H1 (cell line): Measurements from ENCODE around the gene TCF4. TPM values are rescaled to one million over a fixed set of nuclear protein-coding genes. Genes with fewer than 3 reads are reported as not detected.

Experiments
- CTCF ChIA-PET: fragments of 300-600 bp; sonication (Branson Sonifier 250); formaldehyde crosslinking; loops from one replicate; lab custom pipeline; 2021; ENCODE audit not compliant: partially characterized antibody; lab: Charles Lee
- POLR2A ChIA-PET: fragments of 300-600 bp; sonication (Branson Sonifier 250); formaldehyde crosslinking; loops from one replicate; lab custom pipeline; 2021; ENCODE audit warnings: inconsistent platforms; ENCODE audit not compliant: partially characterized antibody; lab: Charles Lee
- DNase-seq, 2 experiments: peaks; one replicate each; pipeline versions ENCODE4 v3.0.0 to v3.0.0-alpha.2; 2010 to 2022; ENCODE audit warnings: low spot score in 2 of 2, low read depth in 1 of 2, mixed read lengths in 1 of 2
- FAIRE-seq: peaks from 2 replicates; lab custom pipeline; 2011; peaks lifted over from hg19 to GRCh38; lab: Jason Lieb, UNC
- H2AFZ ChIP-seq: 2 replicates; pipeline ENCODE4 v1.8.1; 2012; ENCODE audit warnings: low read length, inconsistent platforms
- H2AK5ac ChIP-seq: 2 replicates; pipeline ENCODE4 v1.6.1; 2013; ENCODE audit warnings: low read depth, low read length
- H2BK120ac ChIP-seq: replicated peaks from 2 replicates; pipeline ENCODE3; 2013; ENCODE audit warnings: low read depth, low read length, inconsistent platforms
- H2BK12ac ChIP-seq: 2 replicates; pipeline ENCODE4 v1.6.1; 2013; ENCODE audit warnings: low read depth, low read length
- H2BK15ac ChIP-seq: 2 replicates; pipeline ENCODE4 v1.6.1; 2013; ENCODE audit warnings: low read length
- H2BK20ac ChIP-seq: 2 replicates; pipeline ENCODE4 v1.6.1; 2013; ENCODE audit warnings: low read length
- H2BK5ac ChIP-seq: 2 replicates; pipeline ENCODE4 v1.6.1; 2013; ENCODE audit warnings: low read depth, low read length
- H3K14ac ChIP-seq: 2 replicates; pipeline ENCODE4 v1.6.1; 2013; ENCODE audit warnings: inconsistent platforms; ENCODE audit not compliant: insufficient read length
- H3K18ac ChIP-seq: 2 replicates; pipeline ENCODE4 v1.6.1; 2013; ENCODE audit warnings: low read length; ENCODE audit errors: extremely low read depth
- H3K23ac ChIP-seq: 2 replicates; pipeline ENCODE4 v1.6.1; 2013; ENCODE audit warnings: inconsistent platforms; ENCODE audit not compliant: insufficient read length
- H3K23me2 ChIP-seq: 2 replicates; pipeline ENCODE4 v1.6.1; 2013; ENCODE audit warnings: low read depth, low read length
- H3K27ac ChIP-seq: 2 replicates; pipeline ENCODE4 v1.6.1; 2011; ENCODE audit warnings: low read depth, low read length, inconsistent platforms
- H3K27me3 ChIP-seq, 4 experiments: replicated peaks in 1 of 4; 1 replicate in 1 of 4; 2 replicates in 3 of 4; pipeline versions ENCODE4 v1.6.1 to v1.8.1; 2011 to 2013; ENCODE audit warnings: low read length in 3 of 4, mild to moderate bottlenecking in 3 of 4, inconsistent platforms in 2 of 4, mixed read lengths in 2 of 4, moderate library complexity in 1 of 4; ENCODE audit not compliant: control insufficient read depth in 3 of 4, insufficient read depth in 3 of 4; ENCODE audit errors: extremely low read depth in 1 of 4
- H3K36me3 ChIP-seq, 4 experiments: 2 replicates each; pipeline versions ENCODE4 v1.6.1 to v1.8.1; 2011 to 2013; ENCODE audit warnings: mild to moderate bottlenecking in 4 of 4, low read length in 3 of 4, moderate library complexity in 2 of 4, control low read depth in 1 of 4, inconsistent platforms in 1 of 4; ENCODE audit not compliant: insufficient read depth in 4 of 4, control insufficient read depth in 2 of 4
- H3K4ac ChIP-seq: replicated peaks from 2 replicates; pipeline ENCODE3; 2013; ENCODE audit warnings: low read length, low read depth, mixed read lengths, inconsistent platforms; ENCODE audit not compliant: insufficient read length
- H3K4me1 ChIP-seq, 4 experiments: replicated peaks in 1 of 4; 1 replicate in 1 of 4; 2 replicates in 3 of 4; pipeline versions ENCODE4 v1.6.1 to v1.8.1; 2011 to 2013; ENCODE audit warnings: low read length in 3 of 4, inconsistent platforms in 2 of 4, mixed read lengths in 1 of 4; ENCODE audit not compliant: insufficient read depth in 4 of 4, control insufficient read depth in 3 of 4
- H3K4me2 ChIP-seq, 2 experiments: 2 replicates each; pipeline versions ENCODE4 v1.6.1 to v1.8.1; 2011 to 2013; ENCODE audit warnings: low read depth in 2 of 2, low read length in 2 of 2, control low read depth in 1 of 2, inconsistent platforms in 1 of 2, mild to moderate bottlenecking in 1 of 2; ENCODE audit not compliant: insufficient read depth in 1 of 2
- H3K4me3 ChIP-seq, 4 experiments: fragments of 200-600, 300-600 bp in 1 of 4; sonication (generic), shearing (Covaris generic), sonication (Bioruptor Twin) in 1 of 4; 2 replicates each; pipeline versions ENCODE4 v1.5.1 to v1.8.1; 2011 to 2016; ENCODE audit warnings: low read length in 4 of 4, low read depth in 3 of 4, control low read depth in 2 of 4, inconsistent platforms in 2 of 4, mild to moderate bottlenecking in 2 of 4, mixed read lengths in 1 of 4, moderate library complexity in 1 of 4; ENCODE audit not compliant: insufficient read depth in 2 of 4; ENCODE audit errors: extremely low read depth in 1 of 4
- H3K56ac ChIP-seq: replicated peaks from 2 replicates; pipeline ENCODE3; 2013; ENCODE audit warnings: low read depth, mild to moderate bottlenecking, mixed read lengths, low read length, inconsistent platforms; ENCODE audit not compliant: insufficient read length
- H3K79me1 ChIP-seq: 2 replicates; pipeline ENCODE4 v1.6.1; 2013; ENCODE audit warnings: low read depth, low read length, control low read depth
- H3K79me2 ChIP-seq, 2 experiments: 2 replicates each; pipeline versions ENCODE4 v1.6.1 to v1.8.1; 2012 to 2013; ENCODE audit warnings: low read length in 2 of 2, mild to moderate bottlenecking in 2 of 2, inconsistent platforms in 1 of 2; ENCODE audit not compliant: insufficient read depth in 2 of 2, control insufficient read depth in 1 of 2
- H3K9ac ChIP-seq, 4 experiments: replicated peaks in 1 of 4; 1 replicate in 1 of 4; 2 replicates in 3 of 4; pipeline versions ENCODE4 v1.6.1 to v1.8.1; 2011 to 2013; ENCODE audit warnings: low read depth in 3 of 4, low read length in 3 of 4, control low read depth in 2 of 4, mild to moderate bottlenecking in 2 of 4, moderate library complexity in 2 of 4, inconsistent platforms in 1 of 4; ENCODE audit errors: extremely low read depth in 1 of 4
- H3K9me3 ChIP-seq, 2 experiments: 2 replicates each; pipeline versions ENCODE4 v1.6.1 to v1.8.1; 2012 to 2013; ENCODE audit warnings: mild to moderate bottlenecking in 2 of 2, moderate library complexity in 2 of 2, control low read depth in 1 of 2, inconsistent platforms in 1 of 2, low read depth in 1 of 2, low read length in 1 of 2, mixed read lengths in 1 of 2; ENCODE audit not compliant: insufficient read depth in 2 of 2
- H4K20me1 ChIP-seq, 2 experiments: replicated peaks in 1 of 2; 2 replicates each; pipeline versions ENCODE3 to v1.8.1; 2011 to 2013; ENCODE audit warnings: inconsistent platforms in 2 of 2, low read length in 2 of 2, mild to moderate bottlenecking in 1 of 2; ENCODE audit not compliant: insufficient read depth in 2 of 2, control insufficient read depth in 1 of 2
- H4K5ac ChIP-seq: 2 replicates; pipeline ENCODE4 v1.6.1; 2013; ENCODE audit warnings: low read length, low read depth, mixed read lengths, inconsistent platforms; ENCODE audit not compliant: insufficient read length
- H4K8ac ChIP-seq: 2 replicates; pipeline ENCODE4 v1.8.0; 2013; ENCODE audit warnings: mild to moderate bottlenecking, moderate library complexity, low read length, inconsistent platforms; ENCODE audit not compliant: insufficient read depth; ENCODE audit errors: extremely low read depth
- H4K91ac ChIP-seq: replicated peaks from 2 replicates; pipeline ENCODE3; 2013; ENCODE audit warnings: low read length, mixed read lengths, inconsistent platforms; ENCODE audit not compliant: insufficient read length
- BCL11A ChIP-seq, 2 experiments: IDR thresholded peaks; one replicate each; pipeline ENCODE4 v1.6.1; 2011; ENCODE audit warnings: low read depth in 2 of 2, low read length in 2 of 2, mild to moderate bottlenecking in 2 of 2
- CREB1 ChIP-seq: IDR thresholded peaks from 2 replicates; pipeline ENCODE4 v1.6.1; 2012; ENCODE audit warnings: inconsistent platforms
- JUN ChIP-seq: IDR thresholded peaks from 2 replicates; pipeline ENCODE4 v1.6.1; 2011; ENCODE audit warnings: low read depth, mild to moderate bottlenecking, improper control_type of control experiment, low read length
- JUND ChIP-seq: IDR thresholded peaks from 2 replicates; pipeline ENCODE4 v1.6.1; 2011; ENCODE audit warnings: mild to moderate bottlenecking, improper control_type of control experiment, low read length
- KDM1A ChIP-seq: fragments of 200-600, 300-600 bp; sonication (generic); IDR thresholded peaks from 2 replicates; pipeline ENCODE4 v1.7.1; 2016; ENCODE audit warnings: mild to moderate bottlenecking, low read length, borderline replicate concordance
- NANOG ChIP-seq: IDR thresholded peaks from 2 replicates; pipeline ENCODE4 v1.6.1; 2011; ENCODE audit warnings: low read length, low read depth, mild to moderate bottlenecking, inconsistent platforms; ENCODE audit not compliant: insufficient read depth, poor library complexity, severe bottlenecking
- POLR2A ChIP-seq, 2 experiments: IDR thresholded peaks; 1 replicate in 1 of 2; 2 replicates in 1 of 2; pipeline ENCODE4 v1.6.1; 2011; ENCODE audit warnings: low read depth in 2 of 2, low read length in 2 of 2, mild to moderate bottlenecking in 2 of 2; ENCODE audit errors: control extremely low read depth in 1 of 2
- SIN3A ChIP-seq, 2 experiments: IDR thresholded peaks in 1 of 2; conservative IDR thresholded peaks in 1 of 2; 2 replicates each; pipeline ENCODE4 v1.6.1; 2011 to 2012; ENCODE audit warnings: low read length in 2 of 2, improper control_type of control experiment in 1 of 2, low read depth in 1 of 2, mild to moderate bottlenecking in 1 of 2
- SIRT6 ChIP-seq: IDR thresholded peaks from one replicate; pipeline ENCODE4 v1.7.1; 2012; ENCODE audit warnings: low read length, inconsistent platforms
- SP1 ChIP-seq: IDR thresholded peaks from 2 replicates; pipeline ENCODE4 v1.6.1; 2011; ENCODE audit warnings: low read depth, low read length
- SP2 ChIP-seq: IDR thresholded peaks from 2 replicates; pipeline ENCODE4 v1.6.1; 2012; ENCODE audit warnings: mild to moderate bottlenecking, low read length, inconsistent platforms
- SP4 ChIP-seq: IDR thresholded peaks from 2 replicates; pipeline ENCODE4 v1.6.1; 2012; ENCODE audit warnings: low read length, inconsistent platforms
- SRF ChIP-seq: IDR thresholded peaks from 2 replicates; pipeline ENCODE4 v1.6.1; 2011; ENCODE audit warnings: mild to moderate bottlenecking, low read depth, low read length, moderate library complexity
- SUZ12 ChIP-seq: fragments of 200-600 bp; sonication (generic); IDR thresholded peaks from 2 replicates; pipeline ENCODE4 v1.6.1; 2012; ENCODE audit warnings: mild to moderate bottlenecking, inconsistent platforms, low read length, moderate library complexity, mixed read lengths
- TBP ChIP-seq: IDR thresholded peaks from 2 replicates; pipeline ENCODE4 v1.6.1; 2011; ENCODE audit warnings: low read depth, low read length, improper control_type of control experiment
- TCF12 ChIP-seq: IDR thresholded peaks from 2 replicates; pipeline ENCODE4 v1.6.1; 2011; ENCODE audit warnings: low read depth, mild to moderate bottlenecking, low read length
- YY1 ChIP-seq: IDR thresholded peaks from 2 replicates; pipeline ENCODE4 v1.6.1; 2011; ENCODE audit warnings: low read depth, mild to moderate bottlenecking, low read length
- WGBS, 2 experiments: shearing (Covaris generic) in 1 of 2; methylation state at CpG; one replicate each; pipeline versions ENCODE4 v1.1.6 to v1.1.7; 2013 to 2015; ENCODE audit warnings: low lambda C conversion rate in 2 of 2, mixed read lengths in 2 of 2, inconsistent platforms in 1 of 2, low coverage in 1 of 2, missing lambda C conversion rate in 1 of 2; ENCODE audit not compliant: insufficient replicate concordance in 2 of 2, insufficient coverage in 1 of 2, insufficient read length in 1 of 2; ENCODE audit errors: extremely low coverage in 1 of 2, missing lambda C conversion rate in 1 of 2; 5-methylcytosine and 5-hydroxymethylcytosine counted together
- polyA plus RNA-seq, 7 experiments: library from polyadenylated mRNA; depleted of rRNA in 3 of 7; stranded (reverse) in 5 of 7; unstranded in 2 of 7; fragments of >200 nt in 5 of 7; fragments of 200-250 nt in 2 of 7; gene quantifications; 1 replicate in 5 of 7; 2 replicates in 1 of 7; 4 replicates in 1 of 7; pipeline versions ENCODE4 v1.2.1 to v1.2.3, GENCODE V29; 2011 to 2013; ENCODE audit warnings: missing spikeins in 2 of 7, mixed read lengths in 2 of 7
- total RNA-seq: library from RNA; stranded (reverse); fragmentation: NEBNext Ultra II Directional; extraction: Animal tissue kit (Norgen Biotek cat#: 25700); gene quantifications from 2 replicates; pipeline ENCODE4 v1.2.1, GENCODE V29; 2021

TCF4 gene
- total and polyA plus RNA-seq, 2 of the 8 experiments (the other 6 are each of a cell fraction or from before 2014, with no cell fraction given): 59.3 to 118 TPM

- no peak overlapping the region for H3K4me3 ChIP-seq
- no peak overlapping the region for H3K4me2 ChIP-seq
- no peaks in the 10 kb centered on the region for H3K27me3 ChIP-seq
- H3K4ac ChIP-seq: no peak overlapping the region
- CTCF ChIA-PET: interaction anchor here (1.2 to 4.5 kb wide), 3 partner anchors 9 to 36 kb away, joined by 3 to 17 read pairs (median 8); no protein-coding TSS in a partner anchor
- H4K8ac ChIP-seq: no peak overlapping the region
- H4K91ac ChIP-seq: no peak overlapping the region
- no peak overlapping the region for H2AFZ ChIP-seq
- H3K18ac ChIP-seq: no peak overlapping the region
- POLR2A ChIA-PET: no interaction called here
- WGBS, 2 experiments: 92% methylated on average over 3 of the region's 3 CpGs; no CpG with 5 or more reads in 1 of the 2 experiments
- H3K79me1 ChIP-seq: no peaks in the 10 kb centered on the region
- H3K23me2 ChIP-seq: no peaks in the 10 kb centered on the region
- H3K4me1 ChIP-seq: peaks cover 0 to 7% (median 5%) of the 10 kb centered on the region in 4 experiments; a peak in 4 of 7 replicates
- no peak overlapping the region for H3K56ac ChIP-seq
- H2BK120ac ChIP-seq: no peak overlapping the region
- H3K14ac ChIP-seq: no peak overlapping the region
- H2BK12ac ChIP-seq: no peak overlapping the region
- H3K23ac ChIP-seq: no peak overlapping the region
- H2BK15ac ChIP-seq: no peak overlapping the region
- FAIRE-seq (no peak), DNase-seq (no peak)
- H4K5ac ChIP-seq: no peak overlapping the region
- H3K36me3 ChIP-seq: peaks cover 2 to 31% (median 20%) of the 10 kb centered on the region in 4 experiments; a peak in 5 of 8 replicates
- H3K27ac ChIP-seq: no peak overlapping the region
- H2BK20ac ChIP-seq: no peak overlapping the region
- H3K79me2 ChIP-seq: no peaks in the 10 kb centered on the region
- H3K9me3 ChIP-seq: no peaks in the 10 kb centered on the region
- H3K9ac ChIP-seq: no peak overlapping the region
- no peaks in the 10 kb centered on the region for H4K20me1 ChIP-seq
- no peak overlapping the region for H2AK5ac ChIP-seq
- no peak overlapping the region for H2BK5ac ChIP-seq
- no peak for TF ChIP-seq TCF12
- TF ChIP-seq SIRT6: no peak
- TF ChIP-seq YY1: no peak
- TF ChIP-seq POLR2A (IDR thresholded peaks at IDR 0.05; ENCODE audit: control extremely low read depth in 1 of 2, low read depth in 2 of 2, low read length in 2 of 2): no peak
- no peak for TF ChIP-seq JUND
- no peak for TF ChIP-seq SUZ12
- TF ChIP-seq SIN3A (conservative IDR thresholded peaks at IDR 0.05 in 1 of 2, IDR thresholded peaks at IDR 0.05 in 1 of 2; ENCODE audit: low read depth in 1 of 2, low read length in 2 of 2): no peak
- TF ChIP-seq SP1: no peak
- no peak for TF ChIP-seq TBP
- TF ChIP-seq JUN: no peak
- no peak for TF ChIP-seq NANOG
- no peak for TF ChIP-seq BCL11A (IDR thresholded peaks at IDR 0.05; ENCODE audit: low read depth in 2 of 2, low read length in 2 of 2)
- no peak for TF ChIP-seq KDM1A
- no peak for TF ChIP-seq SP4
- no peak for TF ChIP-seq CREB1
- no peak for TF ChIP-seq SP2
- no peak for TF ChIP-seq SRF
These were observed 322.0 kb downstream of the TCF4 start for GRCh38 chr18:55265984-55266383.
